ENCODE measurements around the gene CACNA2D4. TPM values are rescaled to one million over a fixed set of nuclear protein-coding genes. Genes with fewer than 3 reads are reported as not detected.

CACNA2D4 gene
- total RNA-seq, 1 donor from 2014 or later = 0.30 TPM

DNA sequence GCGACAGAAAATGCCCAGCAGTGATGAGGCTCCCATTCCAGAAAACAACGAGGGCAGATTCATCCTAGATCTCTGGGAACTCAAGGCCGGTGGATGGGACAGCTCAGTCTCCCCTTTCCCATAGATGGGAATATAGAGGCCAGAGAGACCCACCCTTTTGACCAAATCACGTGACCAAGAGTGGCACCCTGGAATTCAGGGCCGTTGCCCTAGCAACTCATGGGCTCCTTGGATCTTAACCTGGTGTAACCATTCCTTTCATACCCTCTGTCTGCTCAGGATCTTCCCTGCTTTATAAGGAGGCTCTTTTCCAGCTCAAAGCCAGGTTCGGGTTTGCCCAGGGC is 106.5 kb downstream of the CACNA2D4 start:
- Mint-ChIP-seq H3K27ac (ENCODE audit: unreplicated experiment) (peak overlapping the region; percentile 8), H3K9me3 (ENCODE audit: low read depth) (no peaks in the 10 kb centered on the region), H3K4me1 (ENCODE audit: low read depth) (peaks cover 32% of the 10 kb centered on the region), H3K27me3 (ENCODE audit: low read depth) (peaks cover 11% of the 10 kb centered on the region), H3K36me3 (ENCODE audit: low read depth) (no peaks in the 10 kb centered on the region), H3K4me3 (ENCODE audit: unreplicated experiment) (no peak overlapping the region)
- TF ChIP-seq, protein P1, sequence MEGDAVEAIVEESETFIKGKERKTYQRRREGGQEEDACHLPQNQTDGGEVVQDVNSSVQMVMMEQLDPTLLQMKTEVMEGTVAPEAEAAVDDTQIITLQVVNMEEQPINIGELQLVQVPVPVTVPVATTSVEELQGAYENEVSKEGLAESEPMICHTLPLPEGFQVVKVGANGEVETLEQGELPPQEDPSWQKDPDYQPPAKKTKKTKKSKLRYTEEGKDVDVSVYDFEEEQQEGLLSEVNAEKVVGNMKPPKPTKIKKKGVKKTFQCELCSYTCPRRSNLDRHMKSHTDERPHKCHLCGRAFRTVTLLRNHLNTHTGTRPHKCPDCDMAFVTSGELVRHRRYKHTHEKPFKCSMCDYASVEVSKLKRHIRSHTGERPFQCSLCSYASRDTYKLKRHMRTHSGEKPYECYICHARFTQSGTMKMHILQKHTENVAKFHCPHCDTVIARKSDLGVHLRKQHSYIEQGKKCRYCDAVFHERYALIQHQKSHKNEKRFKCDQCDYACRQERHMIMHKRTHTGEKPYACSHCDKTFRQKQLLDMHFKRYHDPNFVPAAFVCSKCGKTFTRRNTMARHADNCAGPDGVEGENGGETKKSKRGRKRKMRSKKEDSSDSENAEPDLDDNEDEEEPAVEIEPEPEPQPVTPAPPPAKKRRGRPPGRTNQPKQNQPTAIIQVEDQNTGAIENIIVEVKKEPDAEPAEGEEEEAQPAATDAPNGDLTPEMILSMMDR (IDR thresholded peaks at IDR 0.05) = no peak
- no peak for DNase-seq (ENCODE audit: low spot score)

DNA sequence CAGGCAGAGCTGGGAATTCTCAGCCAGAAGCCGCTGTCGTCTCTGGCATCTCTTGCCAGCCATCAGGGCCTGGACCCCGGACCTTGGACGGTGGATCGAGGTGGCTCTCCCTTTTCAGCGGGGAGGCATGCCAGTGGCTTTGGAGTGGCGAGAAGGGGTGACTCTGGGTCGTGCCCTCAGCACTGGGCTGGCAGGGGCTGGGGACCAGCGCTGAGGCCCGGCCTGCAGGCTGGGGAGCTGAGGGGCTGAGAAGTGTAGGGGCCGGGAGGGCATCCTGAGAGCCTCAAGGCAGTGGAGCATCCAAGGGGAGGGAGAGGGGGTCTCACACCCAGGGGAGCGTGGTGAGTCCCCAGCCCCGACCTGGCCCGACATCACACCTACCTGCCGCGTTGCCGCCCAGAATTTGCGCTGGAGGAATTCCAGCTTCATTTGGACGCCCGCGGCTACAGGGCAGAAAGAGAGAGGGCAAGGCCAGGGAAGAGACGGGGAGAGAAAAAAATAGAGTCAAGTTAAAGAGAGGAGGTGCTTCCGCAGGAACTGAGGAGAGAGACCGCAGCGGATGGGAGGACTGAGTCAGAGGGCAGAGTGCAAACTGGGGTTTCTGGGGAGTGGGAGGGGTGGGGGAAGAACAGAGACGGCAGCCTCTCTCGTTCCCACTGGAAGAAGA is 107.0 kb downstream of the CACNA2D4 start:
- peaks cover 9% of the 10 kb centered on the region for H3K27me3 Mint-ChIP-seq (ENCODE audit: low read depth)

DNA sequence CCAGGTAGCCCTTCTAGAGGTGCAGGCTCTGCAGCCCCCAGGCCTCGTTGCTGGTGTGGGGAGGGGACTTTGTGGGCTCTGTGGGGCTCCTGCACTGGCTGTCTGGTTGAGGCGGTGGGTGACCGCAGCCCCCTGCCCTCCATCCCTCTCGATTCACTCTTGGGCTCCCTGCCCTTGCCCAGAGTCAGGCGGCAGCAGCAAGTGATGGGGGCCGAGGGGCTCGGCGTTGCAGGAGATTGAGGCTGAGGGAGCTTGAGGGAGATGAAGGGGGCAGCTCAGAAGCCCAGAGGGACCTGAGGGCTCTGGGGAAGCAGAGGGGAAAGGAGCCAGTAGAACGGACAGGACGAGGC is 107.5 kb downstream of the CACNA2D4 start:
- H3K9me3 Mint-ChIP-seq (ENCODE audit: low read depth) = no peaks in the 10 kb centered on the region
- H3K27me3 Mint-ChIP-seq (ENCODE audit: low read depth) = peaks cover 7% of the 10 kb centered on the region
- no peak overlapping the region for H3K27ac Mint-ChIP-seq (ENCODE audit: unreplicated experiment)
- H3K36me3 Mint-ChIP-seq (ENCODE audit: low read depth) = no peaks in the 10 kb centered on the region
- peak; percentile 72 for DNase-seq (ENCODE audit: low spot score)
- peaks cover 32% of the 10 kb centered on the region for H3K4me1 Mint-ChIP-seq (ENCODE audit: low read depth)
- TF ChIP-seq, protein P1 (IDR thresholded peaks at IDR 0.05) = no peak
- no peak overlapping the region for H3K4me3 Mint-ChIP-seq (ENCODE audit: unreplicated experiment)

More for the DNA sequence above, 107.0 kb downstream of the CACNA2D4 start:
- Mint-ChIP-seq H3K36me3 (ENCODE audit: low read depth) (no peaks in the 10 kb centered on the region), H3K9me3 (ENCODE audit: low read depth) (no peaks in the 10 kb centered on the region), H3K4me1 (ENCODE audit: low read depth) (peaks cover 32% of the 10 kb centered on the region), H3K27ac (ENCODE audit: unreplicated experiment) (peak overlapping the region; percentile 49), H3K4me3 (ENCODE audit: unreplicated experiment) (no peak overlapping the region)
- TF ChIP-seq, protein P1 (IDR thresholded peaks at IDR 0.05) = no peak
- no peak for DNase-seq (ENCODE audit: low spot score)

- Mint-ChIP-seq H3K4me1 (ENCODE audit: low read depth) (peaks cover 32% of the 10 kb centered on the region), H3K9me3 (ENCODE audit: low read depth) (no peaks in the 10 kb centered on the region), H3K27ac (ENCODE audit: unreplicated experiment) (no peak overlapping the region), H3K36me3 (ENCODE audit: low read depth) (no peaks in the 10 kb centered on the region), H3K27me3 (ENCODE audit: low read depth) (peaks cover 6% of the 10 kb centered on the region), H3K4me3 (ENCODE audit: unreplicated experiment) (no peak overlapping the region)
- peak; percentile 62 for DNase-seq (ENCODE audit: low spot score)
- TF ChIP-seq, protein P1 (IDR thresholded peaks at IDR 0.05) = no peak
Measured at GRCh38 chr12:1810201-1810930, 108.1 kb downstream of the CACNA2D4 start.

- H3K27ac Mint-ChIP-seq (ENCODE audit: unreplicated experiment) = no peak overlapping the region
- peak; percentile 52 for DNase-seq (ENCODE audit: low spot score)
- TF ChIP-seq, protein P1 (IDR thresholded peaks at IDR 0.05) = no peak
Measured at GRCh38 chr12:1809591-1810190, 108.8 kb downstream of the CACNA2D4 start.

More at GRCh38 chr12:1809591-1810190, 108.8 kb downstream of the CACNA2D4 start:
- no peak overlapping the region for H3K4me3 Mint-ChIP-seq (ENCODE audit: unreplicated experiment)
- no peaks in the 10 kb centered on the region for H3K9me3 Mint-ChIP-seq (ENCODE audit: low read depth)
- peaks cover 5% of the 10 kb centered on the region for H3K27me3 Mint-ChIP-seq (ENCODE audit: low read depth)
- no peaks in the 10 kb centered on the region for H3K36me3 Mint-ChIP-seq (ENCODE audit: low read depth)
- peaks cover 34% of the 10 kb centered on the region for H3K4me1 Mint-ChIP-seq (ENCODE audit: low read depth)
